ENCODE results near the gene METTL26.

METTL26 gene

DNA sequence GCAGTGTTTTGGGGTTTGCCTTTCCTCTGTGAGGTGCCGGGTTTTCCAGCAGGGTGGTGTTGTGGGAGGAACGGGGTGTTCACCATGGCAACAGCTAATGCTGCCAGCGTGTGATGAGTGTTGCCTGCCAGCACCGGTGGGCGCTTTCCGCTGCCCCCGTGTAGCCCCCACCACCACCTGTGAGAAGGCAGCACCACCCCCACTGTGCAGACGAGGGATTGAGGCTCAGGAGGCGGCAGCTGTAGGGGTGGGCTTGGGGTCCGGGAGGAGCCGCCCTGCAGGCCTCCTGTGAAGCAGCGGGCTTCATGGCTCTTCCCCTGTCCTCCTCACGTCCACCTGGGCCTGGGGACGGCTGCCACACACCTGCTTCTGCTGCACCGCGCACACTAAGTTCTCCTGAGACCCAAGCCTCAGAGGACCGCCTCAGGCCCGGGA lies 41.0 kb downstream of the METTL26 start:
- no peak for DNase-seq

DNA sequence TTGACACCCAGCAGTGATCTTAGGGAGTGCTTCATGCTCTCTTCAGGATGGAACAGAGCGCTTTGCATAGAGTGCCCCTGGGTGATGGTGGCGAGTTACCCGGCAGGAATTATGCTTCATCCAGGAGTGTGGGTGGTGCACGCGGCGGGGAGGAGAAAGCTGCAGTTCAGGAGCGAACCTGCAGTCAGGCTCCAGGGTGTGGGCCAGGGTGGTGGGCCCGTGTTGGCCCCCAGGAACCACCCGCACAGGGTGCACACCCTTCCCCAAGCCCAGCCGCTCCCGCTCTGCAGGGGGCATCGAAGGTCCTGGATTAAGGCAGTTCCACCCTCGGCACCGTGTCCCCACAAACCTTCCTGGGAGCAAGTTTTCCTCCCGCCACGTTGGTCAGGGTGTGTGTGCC lies 42.3 kb downstream of the METTL26 start:
- no peak for DNase-seq

- DNase-seq, result no peak
These were observed 42.7 kb downstream of the METTL26 start for GRCh38 chr16:593406-593805.

DNA sequence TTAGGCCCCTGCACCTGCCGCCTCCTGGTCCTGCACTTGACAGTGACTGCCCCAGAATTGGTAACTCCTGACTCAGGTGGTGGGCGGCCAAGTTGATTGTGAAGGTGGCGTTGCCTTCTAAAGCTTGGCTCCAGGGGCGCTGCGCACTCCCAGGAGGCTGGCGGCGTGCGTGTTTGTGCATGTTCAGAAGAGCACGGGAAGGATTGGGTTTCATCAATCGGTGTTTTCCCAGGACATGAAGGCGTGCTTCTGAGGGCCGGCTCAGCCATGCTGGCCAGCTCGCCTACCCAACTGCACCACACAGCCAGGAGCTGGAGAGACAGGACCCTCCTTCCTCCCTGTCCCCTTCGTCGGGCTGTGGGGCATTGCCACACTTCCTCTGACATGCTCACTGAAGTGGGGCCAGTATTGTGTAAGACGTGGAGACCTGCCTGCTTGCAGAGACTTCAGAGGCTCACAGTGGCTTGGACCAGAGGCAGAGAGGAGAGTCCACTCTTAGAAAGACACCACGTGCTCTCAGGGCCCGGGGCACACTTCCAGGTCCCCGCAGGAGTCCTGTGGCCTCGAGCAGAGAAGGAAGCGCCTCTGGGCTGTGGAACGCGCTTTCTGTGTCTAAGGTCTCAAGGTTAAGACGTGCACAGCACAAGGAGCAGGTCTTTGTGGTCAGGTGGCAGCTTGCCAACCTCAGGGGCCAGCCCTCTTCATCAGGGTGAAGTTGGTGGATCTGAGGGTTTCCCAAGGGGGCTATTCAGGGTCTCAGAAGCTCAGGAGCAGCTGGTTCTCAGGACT lies 43.4 kb downstream of the METTL26 start:
- DNase-seq, result no peak

- no peak for DNase-seq
These were observed 44.1 kb downstream of the METTL26 start for GRCh38 chr16:591892-592517.

- DNase-seq, result no peak
These were observed 44.9 kb downstream of the METTL26 start for GRCh38 chr16:591231-591630.

- DNase-seq, result no peak
These were observed 45.3 kb downstream of the METTL26 start for GRCh38 chr16:590815-591200.

DNA sequence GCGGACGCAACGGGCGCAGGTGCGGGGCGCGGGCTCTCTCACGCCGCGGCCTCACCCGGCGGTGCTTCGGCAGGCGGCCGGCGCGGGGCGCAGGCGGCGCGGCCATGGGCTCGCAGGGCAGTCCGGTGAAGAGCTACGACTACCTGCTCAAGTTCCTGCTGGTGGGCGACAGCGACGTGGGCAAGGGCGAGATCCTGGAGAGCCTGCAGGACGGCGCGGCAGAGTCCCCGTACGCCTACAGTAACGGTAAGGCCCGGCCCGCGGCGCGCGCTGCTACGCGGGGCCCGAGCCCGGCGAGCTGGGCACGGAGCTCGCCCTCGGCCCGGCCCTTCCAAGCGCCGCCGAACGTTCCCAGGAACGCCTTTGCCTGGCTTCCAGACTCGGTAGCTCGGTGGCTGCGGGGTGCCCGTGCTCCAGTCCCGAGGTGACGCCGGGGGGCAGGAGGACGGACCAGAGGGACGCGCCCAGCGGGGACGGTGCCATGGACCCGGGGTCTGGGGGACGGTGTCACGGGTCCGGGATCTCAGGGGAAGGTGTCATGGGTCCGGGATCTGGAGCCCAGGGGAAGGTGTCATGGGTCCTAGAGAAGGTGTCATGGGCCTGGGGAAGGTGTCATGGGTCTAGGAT lies 45.8 kb downstream of the METTL26 start:
- no peak for DNase-seq

GRCh38 chr16:589658-590187 lies 46.4 kb downstream of the METTL26 start, which contains the start of gene RAB40C:
Gene RAB40C, plus strand, starts transcription at chr16:590066. Its CDS starts 226 bp downstream, at chr16:590292.
- DNase-seq, result peak; percentile 99

GRCh38 chr16:588889-589657 lies 47.0 kb downstream of the METTL26 start:
- DNase-seq, result peak; percentile 97

GRCh38 chr16:588639-588888 lies 47.5 kb downstream of the METTL26 start:
- peak; percentile 79 for DNase-seq

DNA sequence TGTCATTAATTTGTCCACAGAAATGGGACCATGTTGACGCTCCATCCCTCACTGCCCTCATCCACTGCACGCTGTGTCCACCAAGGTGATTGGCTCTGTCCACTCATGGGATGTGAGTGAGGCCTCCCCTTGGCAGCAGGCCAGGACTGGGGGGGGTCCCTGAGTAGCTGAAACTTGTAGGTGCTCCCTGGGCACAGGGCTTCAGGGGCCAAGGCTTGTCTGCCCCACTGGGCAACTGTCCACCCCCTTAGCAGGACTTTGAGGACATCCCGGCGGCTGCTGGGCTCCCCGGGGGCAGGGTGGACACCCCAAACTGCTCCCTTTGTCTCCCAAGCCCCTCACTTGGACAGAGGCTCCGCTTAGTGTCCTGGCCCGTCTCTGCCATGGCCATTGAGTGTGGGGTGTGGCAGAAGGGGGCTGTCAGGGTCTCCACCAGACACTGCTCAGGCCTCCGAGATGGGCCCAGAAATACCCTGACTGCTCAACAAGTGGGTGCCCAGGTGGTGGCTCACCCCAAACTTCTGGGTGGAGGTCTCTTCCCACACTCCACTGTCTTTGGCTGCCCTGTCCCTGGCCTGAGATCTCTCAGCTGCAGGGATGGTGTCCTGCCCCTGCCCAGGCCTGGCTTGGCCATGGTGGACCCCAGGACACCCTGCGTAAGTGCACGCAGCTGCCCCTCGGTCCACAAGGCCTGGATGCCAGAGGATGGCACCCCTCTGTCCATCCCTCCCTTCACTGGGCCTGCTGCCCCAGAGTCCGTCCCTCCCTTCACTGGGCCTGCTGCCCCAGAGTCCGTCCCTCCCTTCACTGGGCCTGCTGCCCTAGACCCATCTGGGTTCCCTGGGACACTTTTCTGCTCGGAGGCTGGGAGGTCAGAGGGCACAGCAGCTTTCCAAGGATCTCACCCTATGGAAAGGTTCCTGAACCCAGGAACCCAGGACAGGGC lies 49.2 kb downstream of the METTL26 start:
- DNase-seq, result no peak

DNA sequence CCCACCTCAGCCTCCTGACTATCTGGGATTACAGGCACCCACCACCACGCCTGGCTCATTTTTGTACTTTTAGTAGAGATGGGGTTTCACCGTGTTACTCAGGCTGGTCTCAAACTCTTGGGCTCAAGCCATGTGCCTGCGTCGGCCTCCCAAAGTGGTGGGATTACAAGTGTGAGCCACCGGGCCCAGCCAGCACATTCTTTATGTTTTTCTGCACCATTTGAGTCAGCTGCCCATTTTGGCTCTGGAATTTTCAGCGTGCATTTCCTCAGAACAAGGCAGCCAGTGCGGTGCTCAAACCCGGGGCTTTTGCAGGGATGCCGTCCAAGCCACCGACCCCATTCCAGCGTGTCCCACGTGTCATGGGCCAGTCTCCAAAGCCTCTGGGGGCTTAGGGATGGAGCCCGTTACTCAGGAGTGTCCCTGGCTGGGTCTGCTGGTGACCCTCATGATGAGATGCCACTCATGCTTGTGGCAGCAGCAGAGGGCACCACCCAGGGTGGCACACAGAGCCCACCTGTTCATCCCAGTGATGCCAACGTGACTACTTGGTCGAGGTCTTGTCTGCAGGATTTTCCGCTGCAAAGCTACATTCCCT lies 50.0 kb downstream of the METTL26 start:
- DNase-seq, result no peak

DNA sequence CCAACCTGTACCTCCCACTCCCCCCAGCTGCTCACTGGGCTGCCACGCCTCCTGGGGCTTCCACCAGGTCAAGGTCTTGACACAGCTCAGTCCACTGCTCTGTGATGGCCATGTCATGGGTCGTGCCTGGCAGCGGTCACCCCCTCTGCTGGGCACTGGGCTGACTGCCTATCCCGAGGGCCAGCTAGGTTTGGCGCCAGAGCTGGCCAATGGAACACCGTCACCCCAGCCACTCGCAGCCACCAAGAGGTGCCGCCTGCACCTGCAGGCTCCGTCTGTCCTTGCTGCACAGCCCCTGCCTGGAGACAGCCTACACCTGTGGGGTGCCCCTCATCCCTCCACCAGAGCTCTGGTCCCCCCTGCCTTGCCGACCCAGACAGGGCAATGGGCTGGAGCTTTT lies 50.8 kb downstream of the METTL26 start:
- DNase-seq, result no peak

All from stimulated activated CD4-positive, alpha-beta T cell treated with anti-CD3 and anti-CD28 coated beads, Interleukin-1b, Interleukin-23, amount 100 ng/mL, for 48 hours (primary cell).